ENCODE measurements around the gene ELOA. TPM values are rescaled to one million over a fixed set of nuclear protein-coding genes. Genes with fewer than 3 reads are reported as not detected.

Gene ELOA
- total RNA-seq, 4 donors from 2014 or later, result 9.6 to 39.3 (median 33.2) TPM

- no peak for DNase-seq
- WGBS, 2 donors (ENCODE audit: low coverage in 1 of 2), result 33 to 80% methylated on average over 1 to 5 of the region's 5 CpGs
- in situ Hi-C loops (cut with MboI; ENCODE audit: low pct_ligation_motif_present in 1 of 4, low pct_unique_long_range_greater_than_20kb in 1 of 4, low sequenced_read_pairs in 3 of 4) (no loop called here), intact Hi-C loops (cut with DNase I; ENCODE audit: low total_unique reads) (no loop called here)
- TF ChIP-seq POLR2A (IDR thresholded peaks at IDR 0.05) (no peak), CTCF (IDR thresholded peaks at IDR 0.05) (no peak), POLR2AphosphoS5 (IDR thresholded peaks at IDR 0.05) (no peak), EP300 (IDR thresholded peaks at IDR 0.05; ENCODE audit: low read depth) (no peak)
- no peak overlapping the region for H3K4me3 ChIP-seq
- peaks cover 0 to 4% (median 2%) of the 10 kb centered on the region in 4 donors for H3K4me1 ChIP-seq
- no peaks in the 10 kb centered on the region for H3K9me3 ChIP-seq
- no peaks in the 10 kb centered on the region for H3K27me3 ChIP-seq
- H3K36me3 ChIP-seq, result peaks cover 0 to 6% (median 0%) of the 10 kb centered on the region in 4 donors
- no peak overlapping the region for H3K27ac ChIP-seq
Observed at GRCh38 chr1:23768733-23769132, 25.5 kb downstream of the ELOA start.

GRCh38 chr1:23772049-23772853 lies 29.0 kb downstream of the ELOA start:
- Histone ChIP-seq H3K27me3 (no peaks in the 10 kb centered on the region), H3K9me3 (no peaks in the 10 kb centered on the region), H3K36me3 (no peaks in the 10 kb centered on the region), H3K4me1 (peaks cover 2 to 13% (median 4%) of the 10 kb centered on the region in 4 donors), H3K27ac (no peak overlapping the region), H3K4me3 (no peak overlapping the region)
- 18 to 43% methylated on average over 7 to 14 of the region's 14 CpGs for WGBS, 2 donors (ENCODE audit: low coverage in 1 of 2)
- intact Hi-C loops (cut with DNase I; ENCODE audit: low total_unique reads) (no loop called here), in situ Hi-C loops (cut with MboI; ENCODE audit: low pct_ligation_motif_present in 1 of 4, low pct_unique_long_range_greater_than_20kb in 1 of 4, low sequenced_read_pairs in 3 of 4) (loop anchor here in 1 of 4 donors (10.0 kb wide), 1 partner anchor 143 kb away; the partner anchor contains the start of gene CNR2)
- peak; percentile 90 for DNase-seq
- TF ChIP-seq CTCF (IDR thresholded peaks at IDR 0.05) (peak; percentile 86 to 94 (median 94)), POLR2AphosphoS5 (IDR thresholded peaks at IDR 0.05) (no peak)

- peaks cover 6 to 17% (median 9%) of the 10 kb centered on the region in 4 donors for H3K4me1 ChIP-seq
- no peak overlapping the region for H3K27ac ChIP-seq
- DNase-seq, result no peak
- intact Hi-C loops (cut with DNase I; ENCODE audit: low total_unique reads) (no loop called here), in situ Hi-C loops (cut with MboI; ENCODE audit: low pct_ligation_motif_present in 1 of 4, low pct_unique_long_range_greater_than_20kb in 1 of 4, low sequenced_read_pairs in 3 of 4) (loop anchor here in 1 of 4 donors (10.0 kb wide), 1 partner anchor 142 kb away; the partner anchor contains the start of gene CNR2)
- H3K36me3 ChIP-seq, result no peaks in the 10 kb centered on the region
- TF ChIP-seq CTCF (IDR thresholded peaks at IDR 0.05), result no peak
- no peak for TF ChIP-seq EP300 (IDR thresholded peaks at IDR 0.05; ENCODE audit: low read depth)
- no peak for TF ChIP-seq POLR2A (IDR thresholded peaks at IDR 0.05)
- no peak for TF ChIP-seq POLR2AphosphoS5 (IDR thresholded peaks at IDR 0.05)
- H3K27me3 ChIP-seq, result no peaks in the 10 kb centered on the region
- WGBS, 2 donors (ENCODE audit: low coverage in 1 of 2), result 87 to 90% methylated on average over 10 of the region's 10 CpGs
- H3K4me3 ChIP-seq, result no peak overlapping the region
- no peaks in the 10 kb centered on the region for H3K9me3 ChIP-seq
Observed at GRCh38 chr1:23772854-23773242, 29.6 kb downstream of the ELOA start.

GRCh38 chr1:23774174-23774880 lies 31.1 kb downstream of the ELOA start:
- no peak overlapping the region for H3K27ac ChIP-seq
- no peak for DNase-seq
- H3K9me3 ChIP-seq, result no peaks in the 10 kb centered on the region
- WGBS, 2 donors (ENCODE audit: low coverage in 1 of 2), result 72 to 78% methylated on average over 4 to 6 of the region's 6 CpGs
- no peaks in the 10 kb centered on the region for H3K36me3 ChIP-seq
- H3K4me3 ChIP-seq, result no peak overlapping the region
- intact Hi-C loops (cut with DNase I; ENCODE audit: low total_unique reads) (no loop called here), in situ Hi-C loops (cut with MboI; ENCODE audit: low pct_ligation_motif_present in 1 of 4, low pct_unique_long_range_greater_than_20kb in 1 of 4, low sequenced_read_pairs in 3 of 4) (loop anchor here in 1 of 4 donors (10.0 kb wide), 1 partner anchor 140 kb away; the partner anchor contains the start of gene CNR2)
- H3K27me3 ChIP-seq, result no peaks in the 10 kb centered on the region
- no peak for TF ChIP-seq POLR2A (IDR thresholded peaks at IDR 0.05)
- TF ChIP-seq EP300 (IDR thresholded peaks at IDR 0.05; ENCODE audit: low read depth), result no peak
- no peak for TF ChIP-seq POLR2AphosphoS5 (IDR thresholded peaks at IDR 0.05)
- TF ChIP-seq CTCF (IDR thresholded peaks at IDR 0.05), result no peak
- peaks cover 11 to 25% (median 15%) of the 10 kb centered on the region in 4 donors for H3K4me1 ChIP-seq

Data from transverse colon (tissue), 4 donors.